Coronary artery (tissue), 2 donors: ENCODE results near the gene CPNE4.

ENCODE experiments used
- DNase-seq: peaks from one replicate; pipeline ENCODE4 v3.0.0-alpha.2; 2017; ENCODE audit warnings: low spot score
- H3K27ac ChIP-seq, 2 donors: fragments of 200-600 bp; sonication (generic); one replicate each; pipeline ENCODE4 v1.5.1; 2016 to 2019
- H3K4me3 ChIP-seq: fragments of 200-600 bp; sonication (generic); 2 replicates; pipeline ENCODE4 v1.5.1; 2016; ENCODE audit warnings: mild to moderate bottlenecking, moderate library complexity
- TF ChIP-seq, protein P1 (sequence below): fragments of 200-600 bp; sonication (generic); IDR thresholded peaks from one replicate; pipeline ENCODE4 v1.5.1; 2019; ENCODE audit warnings: antibody characterized with exemption

The CPNE4 gene

DNA sequence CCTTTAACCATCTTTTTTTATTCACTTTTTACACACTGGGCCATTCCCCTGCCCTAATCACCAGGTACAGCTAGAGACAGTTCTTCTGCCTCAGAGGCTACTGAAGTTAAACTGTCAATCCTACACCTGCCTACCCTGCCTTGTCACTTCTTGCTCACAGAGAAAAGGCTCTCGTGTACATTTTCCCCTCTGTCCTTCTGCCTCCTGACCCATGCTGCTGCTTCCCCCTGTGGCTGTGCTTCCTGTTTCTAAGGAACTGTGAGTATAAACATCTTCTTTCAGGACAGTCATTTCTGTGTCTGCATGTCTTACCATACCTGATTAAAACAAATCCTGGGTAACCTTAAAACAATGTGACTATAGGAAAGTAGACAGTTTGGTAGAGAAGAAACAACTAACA is 295.6 kb downstream of the CPNE4 start:
- TF ChIP-seq, protein P1, sequence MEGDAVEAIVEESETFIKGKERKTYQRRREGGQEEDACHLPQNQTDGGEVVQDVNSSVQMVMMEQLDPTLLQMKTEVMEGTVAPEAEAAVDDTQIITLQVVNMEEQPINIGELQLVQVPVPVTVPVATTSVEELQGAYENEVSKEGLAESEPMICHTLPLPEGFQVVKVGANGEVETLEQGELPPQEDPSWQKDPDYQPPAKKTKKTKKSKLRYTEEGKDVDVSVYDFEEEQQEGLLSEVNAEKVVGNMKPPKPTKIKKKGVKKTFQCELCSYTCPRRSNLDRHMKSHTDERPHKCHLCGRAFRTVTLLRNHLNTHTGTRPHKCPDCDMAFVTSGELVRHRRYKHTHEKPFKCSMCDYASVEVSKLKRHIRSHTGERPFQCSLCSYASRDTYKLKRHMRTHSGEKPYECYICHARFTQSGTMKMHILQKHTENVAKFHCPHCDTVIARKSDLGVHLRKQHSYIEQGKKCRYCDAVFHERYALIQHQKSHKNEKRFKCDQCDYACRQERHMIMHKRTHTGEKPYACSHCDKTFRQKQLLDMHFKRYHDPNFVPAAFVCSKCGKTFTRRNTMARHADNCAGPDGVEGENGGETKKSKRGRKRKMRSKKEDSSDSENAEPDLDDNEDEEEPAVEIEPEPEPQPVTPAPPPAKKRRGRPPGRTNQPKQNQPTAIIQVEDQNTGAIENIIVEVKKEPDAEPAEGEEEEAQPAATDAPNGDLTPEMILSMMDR = no peak
- no peak for DNase-seq
- Histone ChIP-seq H3K4me3 (no peak overlapping the region), H3K27ac (no peak overlapping the region)

GRCh38 chr3:131738095-131738494 is 296.7 kb downstream of the CPNE4 start:
- no peak overlapping the region for H3K27ac ChIP-seq
- no peak for DNase-seq
- H3K4me3 ChIP-seq = no peak overlapping the region
- TF ChIP-seq, protein P1 = no peak

DNA sequence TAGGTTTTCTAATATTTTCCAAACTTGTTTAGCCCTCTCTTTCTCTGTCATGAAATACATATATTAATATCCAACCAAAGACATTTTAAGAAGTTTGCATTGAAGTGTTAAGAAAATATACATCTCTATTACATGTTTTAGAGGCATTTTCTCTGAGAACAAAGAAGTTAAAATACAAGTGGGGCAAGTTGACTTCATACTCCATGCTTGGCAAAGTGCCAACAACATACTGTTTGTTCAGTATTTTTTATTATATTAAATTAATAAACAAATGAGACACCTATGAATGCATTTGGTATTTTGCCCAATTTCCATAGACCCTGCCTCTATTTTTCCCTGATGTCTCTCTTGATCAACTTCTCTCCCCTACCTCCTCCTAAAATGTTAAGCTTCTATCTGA is 299.3 kb downstream of the CPNE4 start:
- TF ChIP-seq, protein P1 = no peak
- Histone ChIP-seq H3K4me3 (no peak overlapping the region), H3K27ac (no peak overlapping the region)
- DNase-seq = no peak

- no peak for DNase-seq
- no peak overlapping the region for H3K4me3 ChIP-seq
- TF ChIP-seq, protein P1 = no peak
- H3K27ac ChIP-seq = no peak overlapping the region
These were observed 299.7 kb downstream of the CPNE4 start for GRCh38 chr3:131735116-131735515.

- TF ChIP-seq, protein P1 = no peak
- DNase-seq = no peak
- H3K4me3 ChIP-seq = no peak overlapping the region
- H3K27ac ChIP-seq = no peak overlapping the region
These were observed 301.6 kb downstream of the CPNE4 start for GRCh38 chr3:131733086-131733841.

- no peak overlapping the region for H3K4me3 ChIP-seq
- no peak overlapping the region for H3K27ac ChIP-seq
- TF ChIP-seq, protein P1 = no peak
- DNase-seq = no peak
These were observed 303.1 kb downstream of the CPNE4 start for GRCh38 chr3:131731709-131732108.

GRCh38 chr3:131730581-131730980 is 304.2 kb downstream of the CPNE4 start:
- Histone ChIP-seq H3K4me3 (no peak overlapping the region), H3K27ac (no peak overlapping the region)
- DNase-seq = no peak
- TF ChIP-seq, protein P1 = no peak
